WTC11 (cell line): ENCODE measurements around the gene VSX1. TPM values are rescaled to one million over a fixed set of nuclear protein-coding genes. Genes with fewer than 3 reads are reported as not detected.

Experiments used
- ATAC-seq: fragments of 200-7000 bp; cut with Tn5 transposase; 2 replicates; pipeline ENCODE4 v1.10.0; 2021; ENCODE audit warnings: mild to moderate bottlenecking, moderate library complexity
- CTCF ChIA-PET: fragments of 300-600 bp; sonication (Branson Sonifier 250); formaldehyde crosslinking; loops from one replicate; lab custom pipeline; 2021; ENCODE audit warnings: antibody characterized with exemption; lab: Charles Lee
- POLR2A ChIA-PET: fragments of 350-600 bp; sonication (Branson Sonifier 250); formaldehyde crosslinking; loops from one replicate; lab custom pipeline; 2021; ENCODE audit warnings: antibody characterized with exemption; lab: Charles Lee
- DNase-seq: peaks from one replicate; pipeline ENCODE4 v3.0.0; 2021; ENCODE audit warnings: low spot score
- H3K27ac Mint-ChIP-seq: 2 replicates; pipeline ENCODE4 v1.8.0; 2021; ENCODE audit warnings: mixed read lengths
- H3K27me3 Mint-ChIP-seq: 2 replicates; pipeline ENCODE4 v1.8.0; 2021; ENCODE audit warnings: low read depth, mild to moderate bottlenecking, moderate library complexity, mixed read lengths
- H3K36me3 Mint-ChIP-seq: 2 replicates; pipeline ENCODE4 v1.8.0; 2021; ENCODE audit warnings: mixed read lengths
- H3K4me1 Mint-ChIP-seq: 2 replicates; pipeline ENCODE4 v1.8.0; 2022; ENCODE audit warnings: mixed read lengths
- H3K4me3 Mint-ChIP-seq: 2 replicates; pipeline ENCODE4 v1.8.0; 2021; ENCODE audit warnings: mild to moderate bottlenecking, moderate library complexity, mixed read lengths
- H3K9me3 Mint-ChIP-seq: 2 replicates; pipeline ENCODE4 v1.8.0; 2021; ENCODE audit warnings: mixed read lengths
- FOXP1 ChIP-seq: sonication (generic); formaldehyde crosslinking; IDR thresholded peaks from 2 replicates; pipeline ENCODE4 v1.8.0; 2022; ENCODE audit warnings: missing genetic modification reagents, mild to moderate bottlenecking, moderate library complexity, borderline replicate concordance
- MYBL2 ChIP-seq: sonication (generic); formaldehyde crosslinking; IDR thresholded peaks from 2 replicates; pipeline ENCODE4 v1.8.1; 2023; ENCODE audit warnings: mild to moderate bottlenecking, moderate library complexity, missing genetic modification reagents
- total RNA-seq: library from RNA; stranded (reverse); gene quantifications from 3 replicates; pipeline ENCODE4 v1.2.3, GENCODE V29; 2021
- TF ChIP-seq, protein P1 (sequence below): sonication (generic); formaldehyde crosslinking; IDR thresholded peaks from 2 replicates; pipeline ENCODE4 v1.8.1; 2022; ENCODE audit warnings: mild to moderate bottlenecking, missing genetic modification reagents, moderate library complexity, borderline replicate concordance
- TF ChIP-seq, protein P2 (sequence below): sonication (generic); formaldehyde crosslinking; IDR thresholded peaks from 2 replicates; pipeline ENCODE4 v1.8.0; 2023; ENCODE audit warnings: missing genetic modification reagents, mild to moderate bottlenecking, borderline replicate concordance
- TF ChIP-seq, protein P3 (sequence below): sonication (generic); formaldehyde crosslinking; IDR thresholded peaks from 2 replicates; pipeline ENCODE4 v1.8.0; 2022; ENCODE audit warnings: missing genetic modification reagents
- TF ChIP-seq, protein P4 (sequence below): sonication (generic); formaldehyde crosslinking; IDR thresholded peaks from 2 replicates; pipeline ENCODE4 v1.8.1; 2022; ENCODE audit warnings: low read depth, mild to moderate bottlenecking, moderate library complexity, missing genetic modification reagents, borderline replicate concordance
- TF ChIP-seq, protein P5 (sequence below): sonication (generic); formaldehyde crosslinking; IDR thresholded peaks from 2 replicates; pipeline ENCODE4 v1.8.0; 2023; ENCODE audit warnings: mild to moderate bottlenecking, missing genetic modification reagents
- TF ChIP-seq, protein P6 (sequence below): sonication (generic); formaldehyde crosslinking; IDR thresholded peaks from 2 replicates; pipeline ENCODE4 v1.8.0; 2022; ENCODE audit warnings: mild to moderate bottlenecking, missing genetic modification reagents

The VSX1 gene
- total RNA-seq, 1 experiment from 2014 or later = not detected

DNA sequence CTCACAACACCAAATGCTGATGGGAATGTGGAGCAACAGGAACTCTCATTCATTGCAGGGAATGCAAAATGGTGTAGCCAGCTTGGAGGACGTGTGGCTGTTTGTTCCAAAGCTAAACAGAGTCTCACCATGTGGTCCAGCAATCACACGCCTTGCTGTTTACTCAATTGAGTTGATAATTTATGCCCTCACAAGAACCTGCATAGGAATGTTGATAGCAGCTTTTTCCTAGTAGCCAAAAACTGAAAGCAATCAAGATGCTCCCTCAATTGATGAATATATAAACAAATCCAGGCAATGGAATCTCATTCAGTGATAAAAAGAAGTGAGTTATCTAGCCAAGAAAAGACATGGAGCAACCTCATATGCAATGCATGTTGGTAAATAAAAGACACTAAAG is 15.6 kb upstream of the VSX1 start:
- DNase-seq (no peak), ATAC-seq (no peak)
- H3K27ac Mint-ChIP-seq = no peak overlapping the region
- no peaks in the 10 kb centered on the region for H3K36me3 Mint-ChIP-seq
- POLR2A ChIA-PET = no interaction called here
- H3K4me1 Mint-ChIP-seq = peaks cover 3% of the 10 kb centered on the region
- peaks cover 4% of the 10 kb centered on the region for H3K9me3 Mint-ChIP-seq
- CTCF ChIA-PET = no interaction called here
- no peak overlapping the region for H3K4me3 Mint-ChIP-seq
- TF ChIP-seq, protein P1, sequence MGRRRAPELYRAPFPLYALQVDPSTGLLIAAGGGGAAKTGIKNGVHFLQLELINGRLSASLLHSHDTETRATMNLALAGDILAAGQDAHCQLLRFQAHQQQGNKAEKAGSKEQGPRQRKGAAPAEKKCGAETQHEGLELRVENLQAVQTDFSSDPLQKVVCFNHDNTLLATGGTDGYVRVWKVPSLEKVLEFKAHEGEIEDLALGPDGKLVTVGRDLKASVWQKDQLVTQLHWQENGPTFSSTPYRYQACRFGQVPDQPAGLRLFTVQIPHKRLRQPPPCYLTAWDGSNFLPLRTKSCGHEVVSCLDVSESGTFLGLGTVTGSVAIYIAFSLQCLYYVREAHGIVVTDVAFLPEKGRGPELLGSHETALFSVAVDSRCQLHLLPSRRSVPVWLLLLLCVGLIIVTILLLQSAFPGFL = no peak
- TF ChIP-seq FOXP1 (CRISPR knock-in tag) = no peak
- TF ChIP-seq, protein P2, sequence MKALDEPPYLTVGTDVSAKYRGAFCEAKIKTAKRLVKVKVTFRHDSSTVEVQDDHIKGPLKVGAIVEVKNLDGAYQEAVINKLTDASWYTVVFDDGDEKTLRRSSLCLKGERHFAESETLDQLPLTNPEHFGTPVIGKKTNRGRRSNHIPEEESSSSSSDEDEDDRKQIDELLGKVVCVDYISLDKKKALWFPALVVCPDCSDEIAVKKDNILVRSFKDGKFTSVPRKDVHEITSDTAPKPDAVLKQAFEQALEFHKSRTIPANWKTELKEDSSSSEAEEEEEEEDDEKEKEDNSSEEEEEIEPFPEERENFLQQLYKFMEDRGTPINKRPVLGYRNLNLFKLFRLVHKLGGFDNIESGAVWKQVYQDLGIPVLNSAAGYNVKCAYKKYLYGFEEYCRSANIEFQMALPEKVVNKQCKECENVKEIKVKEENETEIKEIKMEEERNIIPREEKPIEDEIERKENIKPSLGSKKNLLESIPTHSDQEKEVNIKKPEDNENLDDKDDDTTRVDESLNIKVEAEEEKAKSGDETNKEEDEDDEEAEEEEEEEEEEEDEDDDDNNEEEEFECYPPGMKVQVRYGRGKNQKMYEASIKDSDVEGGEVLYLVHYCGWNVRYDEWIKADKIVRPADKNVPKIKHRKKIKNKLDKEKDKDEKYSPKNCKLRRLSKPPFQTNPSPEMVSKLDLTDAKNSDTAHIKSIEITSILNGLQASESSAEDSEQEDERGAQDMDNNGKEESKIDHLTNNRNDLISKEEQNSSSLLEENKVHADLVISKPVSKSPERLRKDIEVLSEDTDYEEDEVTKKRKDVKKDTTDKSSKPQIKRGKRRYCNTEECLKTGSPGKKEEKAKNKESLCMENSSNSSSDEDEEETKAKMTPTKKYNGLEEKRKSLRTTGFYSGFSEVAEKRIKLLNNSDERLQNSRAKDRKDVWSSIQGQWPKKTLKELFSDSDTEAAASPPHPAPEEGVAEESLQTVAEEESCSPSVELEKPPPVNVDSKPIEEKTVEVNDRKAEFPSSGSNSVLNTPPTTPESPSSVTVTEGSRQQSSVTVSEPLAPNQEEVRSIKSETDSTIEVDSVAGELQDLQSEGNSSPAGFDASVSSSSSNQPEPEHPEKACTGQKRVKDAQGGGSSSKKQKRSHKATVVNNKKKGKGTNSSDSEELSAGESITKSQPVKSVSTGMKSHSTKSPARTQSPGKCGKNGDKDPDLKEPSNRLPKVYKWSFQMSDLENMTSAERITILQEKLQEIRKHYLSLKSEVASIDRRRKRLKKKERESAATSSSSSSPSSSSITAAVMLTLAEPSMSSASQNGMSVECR = no peak
- no peak for TF ChIP-seq MYBL2 (CRISPR knock-in tag)
- TF ChIP-seq, protein P3, sequence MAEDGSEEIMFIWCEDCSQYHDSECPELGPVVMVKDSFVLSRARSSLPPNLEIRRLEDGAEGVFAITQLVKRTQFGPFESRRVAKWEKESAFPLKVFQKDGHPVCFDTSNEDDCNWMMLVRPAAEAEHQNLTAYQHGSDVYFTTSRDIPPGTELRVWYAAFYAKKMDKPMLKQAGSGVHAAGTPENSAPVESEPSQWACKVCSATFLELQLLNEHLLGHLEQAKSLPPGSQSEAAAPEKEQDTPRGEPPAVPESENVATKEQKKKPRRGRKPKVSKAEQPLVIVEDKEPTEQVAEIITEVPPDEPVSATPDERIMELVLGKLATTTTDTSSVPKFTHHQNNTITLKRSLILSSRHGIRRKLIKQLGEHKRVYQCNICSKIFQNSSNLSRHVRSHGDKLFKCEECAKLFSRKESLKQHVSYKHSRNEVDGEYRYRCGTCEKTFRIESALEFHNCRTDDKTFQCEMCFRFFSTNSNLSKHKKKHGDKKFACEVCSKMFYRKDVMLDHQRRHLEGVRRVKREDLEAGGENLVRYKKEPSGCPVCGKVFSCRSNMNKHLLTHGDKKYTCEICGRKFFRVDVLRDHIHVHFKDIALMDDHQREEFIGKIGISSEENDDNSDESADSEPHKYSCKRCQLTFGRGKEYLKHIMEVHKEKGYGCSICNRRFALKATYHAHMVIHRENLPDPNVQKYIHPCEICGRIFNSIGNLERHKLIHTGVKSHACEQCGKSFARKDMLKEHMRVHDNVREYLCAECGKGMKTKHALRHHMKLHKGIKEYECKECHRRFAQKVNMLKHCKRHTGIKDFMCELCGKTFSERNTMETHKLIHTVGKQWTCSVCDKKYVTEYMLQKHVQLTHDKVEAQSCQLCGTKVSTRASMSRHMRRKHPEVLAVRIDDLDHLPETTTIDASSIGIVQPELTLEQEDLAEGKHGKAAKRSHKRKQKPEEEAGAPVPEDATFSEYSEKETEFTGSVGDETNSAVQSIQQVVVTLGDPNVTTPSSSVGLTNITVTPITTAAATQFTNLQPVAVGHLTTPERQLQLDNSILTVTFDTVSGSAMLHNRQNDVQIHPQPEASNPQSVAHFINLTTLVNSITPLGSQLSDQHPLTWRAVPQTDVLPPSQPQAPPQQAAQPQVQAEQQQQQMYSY (CRISPR knock-in tag) = no peak
- TF ChIP-seq, protein P4, sequence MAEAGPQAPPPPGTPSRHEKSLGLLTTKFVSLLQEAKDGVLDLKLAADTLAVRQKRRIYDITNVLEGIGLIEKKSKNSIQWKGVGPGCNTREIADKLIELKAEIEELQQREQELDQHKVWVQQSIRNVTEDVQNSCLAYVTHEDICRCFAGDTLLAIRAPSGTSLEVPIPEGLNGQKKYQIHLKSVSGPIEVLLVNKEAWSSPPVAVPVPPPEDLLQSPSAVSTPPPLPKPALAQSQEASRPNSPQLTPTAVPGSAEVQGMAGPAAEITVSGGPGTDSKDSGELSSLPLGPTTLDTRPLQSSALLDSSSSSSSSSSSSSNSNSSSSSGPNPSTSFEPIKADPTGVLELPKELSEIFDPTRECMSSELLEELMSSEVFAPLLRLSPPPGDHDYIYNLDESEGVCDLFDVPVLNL = no peak
- no peaks in the 10 kb centered on the region; the same call in 1 of the 2 replicates for H3K27me3 Mint-ChIP-seq

DNA sequence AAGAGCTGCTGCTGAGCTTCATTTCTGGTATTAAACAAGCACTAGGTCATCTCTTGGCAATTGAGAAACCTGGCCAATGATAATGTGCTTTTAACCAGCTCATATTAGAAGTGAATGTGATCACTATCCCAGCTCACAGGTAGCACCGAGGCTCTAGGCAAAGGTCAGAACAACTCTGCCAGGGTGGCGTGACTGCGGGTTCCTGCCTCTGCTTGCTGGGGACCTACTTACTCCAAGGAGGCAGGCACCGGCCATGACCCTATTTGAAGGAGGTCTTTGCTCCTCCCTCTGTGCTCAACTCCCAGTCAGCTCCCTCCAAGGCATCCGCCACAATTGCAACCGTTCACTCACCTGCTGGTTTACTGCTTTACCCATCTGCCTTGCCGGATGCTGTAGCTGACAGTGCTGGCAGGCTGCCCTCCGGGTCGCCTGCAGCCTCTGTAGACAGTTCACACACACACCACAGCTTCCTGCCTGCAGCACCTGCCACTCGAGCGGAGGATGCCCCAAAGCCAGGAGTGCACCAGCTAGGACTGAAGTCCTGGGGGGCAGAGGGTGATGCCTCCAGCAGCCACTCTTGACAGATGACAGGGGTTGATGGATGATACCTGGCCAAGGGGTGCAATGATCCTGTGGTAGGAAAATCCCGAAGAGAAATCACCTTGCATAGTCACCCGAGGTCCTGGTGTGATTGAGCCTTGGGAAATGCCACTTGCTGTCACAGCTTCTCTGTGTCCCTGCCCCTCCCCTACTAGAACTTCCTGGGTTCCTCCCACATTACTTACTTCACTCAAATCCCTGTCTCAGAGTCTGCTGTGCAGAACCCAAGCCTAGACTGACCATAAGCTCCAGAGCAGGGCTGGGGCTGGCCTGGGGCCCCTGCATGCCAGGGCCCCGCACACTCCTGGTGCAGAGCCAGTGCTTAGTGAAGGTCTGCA is 8.8 kb upstream of the VSX1 start:
- Mint-ChIP-seq H3K27me3 (peaks cover 26% of the 10 kb centered on the region), H3K4me3 (no peak overlapping the region), H3K9me3 (no peaks in the 10 kb centered on the region), H3K36me3 (no peaks in the 10 kb centered on the region), H3K27ac (no peak overlapping the region), H3K4me1 (peaks cover 20% of the 10 kb centered on the region)
- no peak for ATAC-seq
- ChIA-PET CTCF (interaction anchor here (0.9 to 2.3 kb wide), 3 partner anchors 9 to 317 kb away, joined by 3 to 11 read pairs (median 3); partner anchors contain the start of genes GINS1 and VSX1), POLR2A (no interaction called here)
- DNase-seq = no peak
- TF ChIP-seq, protein P2 = no peak
- TF ChIP-seq MYBL2 (CRISPR knock-in tag) = no peak
- TF ChIP-seq, protein P5, sequence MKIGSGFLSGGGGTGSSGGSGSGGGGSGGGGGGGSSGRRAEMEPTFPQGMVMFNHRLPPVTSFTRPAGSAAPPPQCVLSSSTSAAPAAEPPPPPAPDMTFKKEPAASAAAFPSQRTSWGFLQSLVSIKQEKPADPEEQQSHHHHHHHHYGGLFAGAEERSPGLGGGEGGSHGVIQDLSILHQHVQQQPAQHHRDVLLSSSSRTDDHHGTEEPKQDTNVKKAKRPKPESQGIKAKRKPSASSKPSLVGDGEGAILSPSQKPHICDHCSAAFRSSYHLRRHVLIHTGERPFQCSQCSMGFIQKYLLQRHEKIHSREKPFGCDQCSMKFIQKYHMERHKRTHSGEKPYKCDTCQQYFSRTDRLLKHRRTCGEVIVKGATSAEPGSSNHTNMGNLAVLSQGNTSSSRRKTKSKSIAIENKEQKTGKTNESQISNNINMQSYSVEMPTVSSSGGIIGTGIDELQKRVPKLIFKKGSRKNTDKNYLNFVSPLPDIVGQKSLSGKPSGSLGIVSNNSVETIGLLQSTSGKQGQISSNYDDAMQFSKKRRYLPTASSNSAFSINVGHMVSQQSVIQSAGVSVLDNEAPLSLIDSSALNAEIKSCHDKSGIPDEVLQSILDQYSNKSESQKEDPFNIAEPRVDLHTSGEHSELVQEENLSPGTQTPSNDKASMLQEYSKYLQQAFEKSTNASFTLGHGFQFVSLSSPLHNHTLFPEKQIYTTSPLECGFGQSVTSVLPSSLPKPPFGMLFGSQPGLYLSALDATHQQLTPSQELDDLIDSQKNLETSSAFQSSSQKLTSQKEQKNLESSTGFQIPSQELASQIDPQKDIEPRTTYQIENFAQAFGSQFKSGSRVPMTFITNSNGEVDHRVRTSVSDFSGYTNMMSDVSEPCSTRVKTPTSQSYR (CRISPR knock-in tag) = no peak
- TF ChIP-seq, protein P6, sequence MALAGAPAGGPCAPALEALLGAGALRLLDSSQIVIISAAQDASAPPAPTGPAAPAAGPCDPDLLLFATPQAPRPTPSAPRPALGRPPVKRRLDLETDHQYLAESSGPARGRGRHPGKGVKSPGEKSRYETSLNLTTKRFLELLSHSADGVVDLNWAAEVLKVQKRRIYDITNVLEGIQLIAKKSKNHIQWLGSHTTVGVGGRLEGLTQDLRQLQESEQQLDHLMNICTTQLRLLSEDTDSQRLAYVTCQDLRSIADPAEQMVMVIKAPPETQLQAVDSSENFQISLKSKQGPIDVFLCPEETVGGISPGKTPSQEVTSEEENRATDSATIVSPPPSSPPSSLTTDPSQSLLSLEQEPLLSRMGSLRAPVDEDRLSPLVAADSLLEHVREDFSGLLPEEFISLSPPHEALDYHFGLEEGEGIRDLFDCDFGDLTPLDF (CRISPR knock-in tag) = no peak
